Measurements from ENCODE around the gene F2.

The F2 gene

GRCh38 chr11:46718155-46719019 is 626 bp upstream of the F2 start:
- peak; percentile 25 for DNase-seq (ENCODE audit: low read depth)
- TF ChIP-seq CTCF (conservative IDR thresholded peaks at IDR 0.05; ENCODE audit: low read depth, low read length), result no peak

GRCh38 chr11:46719543-46720218 is 668 bp downstream of the F2 start:
- no peak for TF ChIP-seq CTCF (conservative IDR thresholded peaks at IDR 0.05; ENCODE audit: low read depth, low read length)
- H3K4me3 ChIP-seq (ENCODE audit: low read depth, low read length), result no peak overlapping the region
- DNase-seq (ENCODE audit: low read depth), result no peak

More at GRCh38 chr11:46718155-46719019, 626 bp upstream of the F2 start:
- H3K4me3 ChIP-seq (ENCODE audit: low read depth, low read length), result no peak overlapping the region

- TF ChIP-seq CTCF (conservative IDR thresholded peaks at IDR 0.05; ENCODE audit: low read depth, low read length), result no peak
- H3K4me3 ChIP-seq (ENCODE audit: low read depth, low read length), result no peak overlapping the region
- no peak for DNase-seq (ENCODE audit: low read depth)
These were observed 2.3 kb downstream of the F2 start for GRCh38 chr11:46721286-46721685.

GRCh38 chr11:46722566-46723358 is 3.7 kb downstream of the F2 start:
- H3K4me3 ChIP-seq (ENCODE audit: low read depth, low read length), result no peak overlapping the region
- TF ChIP-seq CTCF (conservative IDR thresholded peaks at IDR 0.05; ENCODE audit: low read depth, low read length), result no peak
- no peak for DNase-seq (ENCODE audit: low read depth)

- no peak for TF ChIP-seq CTCF (conservative IDR thresholded peaks at IDR 0.05; ENCODE audit: low read depth, low read length)
- no peak overlapping the region for H3K4me3 ChIP-seq (ENCODE audit: low read depth, low read length)
- DNase-seq (ENCODE audit: low read depth), result no peak
These were observed 4.3 kb downstream of the F2 start for GRCh38 chr11:46723359-46723680.

GRCh38 chr11:46724088-46724487 is 5.1 kb downstream of the F2 start:
- no peak for TF ChIP-seq CTCF (conservative IDR thresholded peaks at IDR 0.05; ENCODE audit: low read depth, low read length)

More at GRCh38 chr11:46724088-46724487, 5.1 kb downstream of the F2 start:
- H3K4me3 ChIP-seq (ENCODE audit: low read depth, low read length), result no peak overlapping the region
- DNase-seq (ENCODE audit: low read depth), result no peak

Data from choroid plexus epithelial cell (primary cell).